K562 (cell line): Measurements from ENCODE around the gene YKT6. TPM values are rescaled to one million over a fixed set of nuclear protein-coding genes. Genes with fewer than 3 reads are reported as not detected.
A peak's percentile ranks its signal among the peaks of the same experiment; 100 is the strongest.

ENCODE experiments used
- ATAC-seq: fragments of 200-7000 bp; cut with Tn5 transposase; 3 replicates; pipeline ENCODE4 v1.9.1; 2020; ENCODE audit warnings: moderate library complexity
- BruUV-seq: library from RNA; stranded (reverse); fragments of 400-500 nt; replicated peaks from 2 replicates; lab custom pipeline; 2021; lab: Mats Ljungman, UMichigan
- CTCF ChIA-PET: fragments of 300-600 bp; formaldehyde crosslinking; extraction: SDS; loops from one replicate; lab custom pipeline; 2021; ENCODE audit warnings: low intra/inter-chr PET ratio; lab: Yijun Ruan, JAX
- POLR2A ChIA-PET: fragments of 300-600, 350-650 bp; sonication (Branson Sonifier 250); formaldehyde crosslinking; extraction: SDS; loops from one replicate; lab custom pipeline; 2021; ENCODE audit warnings: antibody characterized with exemption, inconsistent platforms; lab: Yijun Ruan, JAX
- DNase-seq, 4 experiments: peaks; one replicate each; pipeline versions ENCODE4 v3.0.0 to v3.0.0-alpha.2; 2011 to 2018; ENCODE audit warnings: low spot score in 3 of 4, mixed read lengths in 3 of 4; ENCODE audit errors: extremely low read depth in 1 of 4
- FAIRE-seq: peaks from 2 replicates; lab custom pipeline; 2011; peaks lifted over from hg19 to GRCh38; lab: Jason Lieb, UNC
- H2AFZ ChIP-seq: 2 replicates; pipeline ENCODE4 v1.6.0; 2011; ENCODE audit warnings: low read depth, low read length, control low read depth, inconsistent platforms
- H3K27ac ChIP-seq: fragments of 200-600 bp; 3 replicates; pipeline ENCODE4 v1.8.0; 2011; ENCODE audit warnings: low read depth, mild to moderate bottlenecking, control low read depth, inconsistent platforms, low read length, moderate library complexity, mixed read lengths; ENCODE audit errors: extremely low read depth
- H3K27me3 ChIP-seq, 2 experiments: fragments of 300-600 bp in 1 of 2; 2 replicates in 1 of 2; 3 replicates in 1 of 2; pipeline versions ENCODE4 v1.6.0 to v1.8.0; 2011; ENCODE audit warnings: inconsistent platforms in 2 of 2, low read length in 2 of 2, mild to moderate bottlenecking in 1 of 2, mixed read lengths in 1 of 2, moderate library complexity in 1 of 2; ENCODE audit not compliant: control insufficient read depth in 2 of 2, insufficient read depth in 2 of 2
- H3K36me3 ChIP-seq: fragments of 300-600 bp; 3 replicates; pipeline ENCODE4 v1.8.0; 2011; ENCODE audit warnings: mild to moderate bottlenecking, low read length, inconsistent platforms; ENCODE audit not compliant: control insufficient read depth, insufficient read depth
- H3K4me1 ChIP-seq, 2 experiments: fragments of 200-600 bp in 1 of 2; replicated peaks in 1 of 2; 2 replicates in 1 of 2; 3 replicates in 1 of 2; pipeline versions ENCODE4 v1.5.1 to v1.8.0; 2011; ENCODE audit warnings: inconsistent platforms in 2 of 2, low read length in 2 of 2, mild to moderate bottlenecking in 1 of 2, mixed read lengths in 1 of 2, moderate library complexity in 1 of 2; ENCODE audit not compliant: control insufficient read depth in 2 of 2, insufficient read depth in 2 of 2
- H3K4me2 ChIP-seq: 2 replicates; pipeline ENCODE4 v1.6.1; 2011; ENCODE audit warnings: low read length, control low read depth, inconsistent platforms, mixed read lengths; ENCODE audit not compliant: insufficient read depth
- H3K4me3 ChIP-seq: fragments of 200-600 bp; sonication (generic), shearing (Covaris generic); 2 replicates; pipeline ENCODE4 v1.5.1; 2016; ENCODE audit warnings: control low read depth, inconsistent platforms
- H3K79me2 ChIP-seq: fragments of 200-600 bp; 3 replicates; pipeline ENCODE4 v1.8.0; 2011; ENCODE audit warnings: low read length, inconsistent platforms; ENCODE audit not compliant: control insufficient read depth, insufficient read depth
- H3K9ac ChIP-seq, 2 experiments: 2 replicates each; pipeline versions ENCODE4 v1.6.0 to v1.6.1; 2011; ENCODE audit warnings: low read depth in 2 of 2, low read length in 2 of 2, control low read depth in 1 of 2, inconsistent platforms in 1 of 2, mild to moderate bottlenecking in 1 of 2, mixed read lengths in 1 of 2; ENCODE audit not compliant: insufficient read depth in 1 of 2
- H3K9me1 ChIP-seq: one replicate; pipeline ENCODE4 v1.6.0; 2011; ENCODE audit warnings: inconsistent platforms, mild to moderate bottlenecking, low read length, moderate library complexity; ENCODE audit not compliant: control insufficient read depth, insufficient read depth
- H3K9me3 ChIP-seq: replicated peaks from 2 replicates; pipeline ENCODE4 v1.5.1; 2011; ENCODE audit warnings: low read depth, low read length, inconsistent platforms; ENCODE audit not compliant: control insufficient read depth, insufficient read depth
- H4K20me1 ChIP-seq: replicated peaks from 2 replicates; pipeline ENCODE4 v1.6.1; 2011; ENCODE audit warnings: low read length, inconsistent platforms, mixed read lengths; ENCODE audit not compliant: control insufficient read depth, insufficient read depth
- CBFA2T2 ChIP-seq: fragments of 450-650 bp; conservative IDR thresholded peaks from 2 replicates; pipeline ENCODE4 v1.6.1; 2017; ENCODE audit warnings: mild to moderate bottlenecking
- FOXJ2 ChIP-seq: fragments of 200-800 bp; sonication (Bioruptor generic); IDR thresholded peaks from 2 replicates; pipeline ENCODE4 v1.6.1; 2016; ENCODE audit warnings: missing genetic modification characterization, missing compliant biosample characterization
- NR2F6 ChIP-seq: fragments of 450-650 bp; formaldehyde crosslinking; IDR thresholded peaks from 2 replicates; pipeline ENCODE4 v1.4.0; 2020; ENCODE audit warnings: mild to moderate bottlenecking
- PCBP2 ChIP-seq: fragments of 200-400 bp; formaldehyde crosslinking; IDR thresholded peaks from 2 replicates; pipeline ENCODE4 v1.6.1; 2018; ENCODE audit warnings: low read length, low read depth, mild to moderate bottlenecking, moderate library complexity; ENCODE audit not compliant: poor library complexity, severe bottlenecking
- WGBS: fragments of 100-300 bp; shearing (Covaris generic); methylation state at CpG from one replicate; pipeline ENCODE4 v1.1.6; 2016; ENCODE audit warnings: low coverage, mixed read lengths; ENCODE audit not compliant: insufficient coverage; ENCODE audit errors: missing lambda C conversion rate; 5-methylcytosine and 5-hydroxymethylcytosine counted together
- in situ Hi-C: fragments of 300-500 bp; cut with MboI; formaldehyde crosslinking; loops from 4 replicates; pipeline ENCODE4 v1.15.0; 2018; ENCODE audit warnings: inconsistent platforms, mixed read lengths
- intact Hi-C: fragments of 100-400 bp; cut with micrococcal nuclease; formaldehyde crosslinking; loops from 2 replicates; pipeline ENCODE4 v1.14.2; 2022
- polyA plus RNA-seq, 8 experiments: library from polyadenylated mRNA; depleted of rRNA in 4 of 8; stranded (reverse) in 5 of 8; unstranded in 3 of 8; fragments of >200 nt; fragmentation: Nextera tagmentation in 2 of 8; fragmentation: Illumina TruSeq in 1 of 8; extraction: Ambion mirVana in 2 of 8; extraction: Trizol in 1 of 8; gene quantifications; 2 replicates each; pipeline versions ENCODE4 v1.2.1 to v1.2.3, GENCODE V29; 2011 to 2014; ENCODE audit warnings: inconsistent platforms in 1 of 8, missing spikeins in 1 of 8
- total RNA-seq, 7 experiments: library from RNA; depleted of rRNA in 6 of 7; stranded (reverse); fragments of >200 nt in 6 of 7; fragmentation: Illumina TruSeq in 2 of 7; extraction: Trizol in 2 of 7; gene quantifications; 2 replicates each; pipeline versions ENCODE4 v1.2.1 to v1.2.3, GENCODE V29; 2011 to 2021; ENCODE audit warnings: low replicate concordance in 1 of 7
- TF ChIP-seq, protein P1 (sequence below): fragments of 250-450 bp; sonication (Bioruptor Pico); IDR thresholded peaks from 2 replicates; pipeline ENCODE4 v1.9.0; 2021; ENCODE audit warnings: mild to moderate bottlenecking
- TF ChIP-seq, protein P2 (sequence below): fragments of 250-450 bp; sonication (Bioruptor Pico); IDR thresholded peaks from 2 replicates; pipeline ENCODE4 v1.5.0; 2020; ENCODE audit warnings: mild to moderate bottlenecking
- TF ChIP-seq, protein P3 (sequence below): fragments of 450-650 bp; IDR thresholded peaks from 2 replicates; pipeline ENCODE4 v1.6.1; 2014; ENCODE audit warnings: low read depth, mild to moderate bottlenecking, moderate library complexity, borderline replicate concordance

YKT6 gene
- total and polyA plus RNA-seq, 9 of the 15 experiments (the other 6 are each of a cell fraction or from before 2014, with no cell fraction given): 1.6 to 90.6 (median 75.1) TPM

DNA sequence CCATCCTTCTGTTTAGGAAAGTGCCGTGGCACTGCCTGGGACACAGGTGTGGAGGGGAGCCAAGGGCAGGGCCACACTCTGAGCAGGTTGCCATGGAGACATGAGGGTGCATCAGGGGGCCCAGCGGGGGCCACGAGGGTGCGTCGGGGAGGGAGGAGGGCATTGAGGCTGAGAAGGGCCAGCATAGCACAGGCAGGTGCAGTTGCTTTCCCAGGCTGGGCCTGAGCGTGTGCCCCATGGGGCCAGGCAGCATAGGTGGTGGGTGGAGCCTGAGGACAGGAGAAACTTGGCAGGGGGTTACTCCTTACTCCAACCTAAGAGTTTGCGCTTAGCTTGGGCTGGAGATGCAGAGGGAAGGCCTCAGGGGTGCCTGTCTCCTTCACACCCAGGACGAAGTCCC lies 15.2 kb downstream of the YKT6 start:
- H3K4me3 ChIP-seq: no peak overlapping the region
- intact Hi-C loops: no loop called here
- peaks cover 23% of the 10 kb centered on the region; the same call in 2 of the 3 replicates for H3K36me3 ChIP-seq
- peaks cover 13 to 61% of the 10 kb centered on the region in 2 experiments; a peak in 4 of 5 replicates for H3K4me1 ChIP-seq
- no peak overlapping the region for H2AFZ ChIP-seq
- no TSS peak for BruUV-seq
- FAIRE-seq: no peak
- peaks cover 9% of the 10 kb centered on the region for H3K9me1 ChIP-seq
- H3K27me3 ChIP-seq: no peaks in the 10 kb centered on the region
- ChIA-PET CTCF (interaction anchor here (0.6 kb wide), 1 partner anchor 313 kb away, joined by 5 read pairs; no protein-coding TSS in a partner anchor), POLR2A (interaction anchor here (1.1 kb wide), 1 partner anchor 62 kb away, joined by 4 read pairs; no protein-coding TSS in a partner anchor)
- no peak overlapping the region for H3K4me2 ChIP-seq
- H3K27ac ChIP-seq: no peak overlapping the region
- 41% methylated on average over 8 of the region's 8 CpGs for WGBS
- H4K20me1 ChIP-seq: peaks cover 15% of the 10 kb centered on the region
- TF ChIP-seq, protein P1, sequence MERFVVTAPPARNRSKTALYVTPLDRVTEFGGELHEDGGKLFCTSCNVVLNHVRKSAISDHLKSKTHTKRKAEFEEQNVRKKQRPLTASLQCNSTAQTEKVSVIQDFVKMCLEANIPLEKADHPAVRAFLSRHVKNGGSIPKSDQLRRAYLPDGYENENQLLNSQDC (CRISPR knock-in tag): no peak
- TF ChIP-seq NR2F6 (CRISPR knock-in tag): no peak
- no peak for TF ChIP-seq PCBP2
- TF ChIP-seq, protein P2, sequence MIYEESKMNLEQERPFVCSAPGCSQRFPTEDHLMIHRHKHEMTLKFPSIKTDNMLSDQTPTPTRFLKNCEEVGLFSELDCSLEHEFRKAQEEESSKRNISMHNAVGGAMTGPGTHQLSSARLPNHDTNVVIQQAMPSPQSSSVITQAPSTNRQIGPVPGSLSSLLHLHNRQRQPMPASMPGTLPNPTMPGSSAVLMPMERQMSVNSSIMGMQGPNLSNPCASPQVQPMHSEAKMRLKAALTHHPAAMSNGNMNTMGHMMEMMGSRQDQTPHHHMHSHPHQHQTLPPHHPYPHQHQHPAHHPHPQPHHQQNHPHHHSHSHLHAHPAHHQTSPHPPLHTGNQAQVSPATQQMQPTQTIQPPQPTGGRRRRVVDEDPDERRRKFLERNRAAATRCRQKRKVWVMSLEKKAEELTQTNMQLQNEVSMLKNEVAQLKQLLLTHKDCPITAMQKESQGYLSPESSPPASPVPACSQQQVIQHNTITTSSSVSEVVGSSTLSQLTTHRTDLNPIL (CRISPR knock-in tag): no peak
- TF ChIP-seq, protein P3, sequence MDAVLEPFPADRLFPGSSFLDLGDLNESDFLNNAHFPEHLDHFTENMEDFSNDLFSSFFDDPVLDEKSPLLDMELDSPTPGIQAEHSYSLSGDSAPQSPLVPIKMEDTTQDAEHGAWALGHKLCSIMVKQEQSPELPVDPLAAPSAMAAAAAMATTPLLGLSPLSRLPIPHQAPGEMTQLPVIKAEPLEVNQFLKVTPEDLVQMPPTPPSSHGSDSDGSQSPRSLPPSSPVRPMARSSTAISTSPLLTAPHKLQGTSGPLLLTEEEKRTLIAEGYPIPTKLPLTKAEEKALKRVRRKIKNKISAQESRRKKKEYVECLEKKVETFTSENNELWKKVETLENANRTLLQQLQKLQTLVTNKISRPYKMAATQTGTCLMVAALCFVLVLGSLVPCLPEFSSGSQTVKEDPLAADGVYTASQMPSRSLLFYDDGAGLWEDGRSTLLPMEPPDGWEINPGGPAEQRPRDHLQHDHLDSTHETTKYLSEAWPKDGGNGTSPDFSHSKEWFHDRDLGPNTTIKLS: no peak
- TF ChIP-seq FOXJ2 (tag): no peak
- TF ChIP-seq CBFA2T2: no peak
- TF ChIP-seq, all 486 proteins: peak for 0
- no peak for ATAC-seq
- Histone ChIP-seq H3K9ac (peak overlapping the region in 1 of 2 experiments; percentile 3; a peak in 1 of 4 replicates), H3K79me2 (no peaks in the 10 kb centered on the region), H3K9me3 (no peaks in the 10 kb centered on the region)
- no peak for DNase-seq
- in situ Hi-C loops: no loop called here
